Gastrocnemius medialis (tissue), 4 donors: ENCODE measurements around the gene NKAPD1.

Experiments
- CTCF ChIP-seq, 5 experiments: fragments of 450-650 bp in 3 of 5; fragments of 200-600 bp in 2 of 5; sonication (generic) in 2 of 5; IDR thresholded peaks in 4 of 5; conservative IDR thresholded peaks in 1 of 5; 1 replicate in 4 of 5; 2 replicates in 1 of 5; pipeline ENCODE4 v1.5.1; 2016 to 2019; ENCODE audit warnings: antibody characterized with exemption in 5 of 5, mild to moderate bottlenecking in 3 of 5, moderate library complexity in 3 of 5
- POLR2A ChIP-seq, 2 donors: fragments of 450-650 bp; IDR thresholded peaks; one replicate each; pipeline ENCODE4 v1.6.1; 2017; ENCODE audit warnings: antibody characterized with exemption in 2 of 2, mild to moderate bottlenecking in 2 of 2, moderate library complexity in 2 of 2

- no peak for TF ChIP-seq CTCF (IDR thresholded peaks at IDR 0.05 in 4 of 5, conservative IDR thresholded peaks at IDR 0.05 in 1 of 5)
- TF ChIP-seq POLR2A (IDR thresholded peaks at IDR 0.05): no peak
Measured at GRCh38 chr11:112037527-112037926, 36.6 kb upstream of the NKAPD1 start.
